Activated effector memory CD4-positive, alpha-beta T cell treated with anti-CD3 and anti-CD28 coated beads, Interleukin-2, amount 50 U/mL, for 16 hours (primary cell): ENCODE measurements around the gene PLXNA2.

Source experiments
- DNase-seq: peaks from one replicate; pipeline ENCODE4 v3.0.0-alpha.2; 2020

Gene PLXNA2

GRCh38 chr1:208084764-208085163 lies 159.4 kb downstream of the PLXNA2 start:
- DNase-seq = no peak

- no peak for DNase-seq
Observed at GRCh38 chr1:208084220-208084619, 160.0 kb downstream of the PLXNA2 start.

GRCh38 chr1:208083715-208084085 lies 160.5 kb downstream of the PLXNA2 start:
- no peak for DNase-seq

- no peak for DNase-seq
Observed at GRCh38 chr1:208083016-208083714, 161.0 kb downstream of the PLXNA2 start.

GRCh38 chr1:208081972-208082371 lies 162.2 kb downstream of the PLXNA2 start:
- DNase-seq = no peak

- no peak for DNase-seq
Observed at GRCh38 chr1:208080396-208081286, 163.5 kb downstream of the PLXNA2 start.

- no peak for DNase-seq
Observed at GRCh38 chr1:208079161-208079560, 165.0 kb downstream of the PLXNA2 start.

GRCh38 chr1:208078752-208079151 lies 165.4 kb downstream of the PLXNA2 start:
- no peak for DNase-seq

GRCh38 chr1:208077232-208078075 lies 166.7 kb downstream of the PLXNA2 start:
- DNase-seq = no peak

- no peak for DNase-seq
Observed at GRCh38 chr1:208074353-208074752, 169.8 kb downstream of the PLXNA2 start.

- no peak for DNase-seq
Observed at GRCh38 chr1:208071435-208072031, 172.7 kb downstream of the PLXNA2 start.

GRCh38 chr1:208069908-208070307 lies 174.3 kb downstream of the PLXNA2 start:
- DNase-seq = no peak

GRCh38 chr1:208069317-208069716 lies 174.9 kb downstream of the PLXNA2 start:
- no peak for DNase-seq

GRCh38 chr1:208068908-208069307 lies 175.3 kb downstream of the PLXNA2 start:
- no peak for DNase-seq

- DNase-seq = no peak
Observed at GRCh38 chr1:208068407-208068806, 175.8 kb downstream of the PLXNA2 start.

- DNase-seq = no peak
Observed at GRCh38 chr1:208066583-208066982, 177.6 kb downstream of the PLXNA2 start.

GRCh38 chr1:208065862-208066261 lies 178.3 kb downstream of the PLXNA2 start:
- DNase-seq = no peak

- DNase-seq = no peak
Observed at GRCh38 chr1:208061632-208062031, 182.6 kb downstream of the PLXNA2 start.

- no peak for DNase-seq
Observed at GRCh38 chr1:208061118-208061517, 183.1 kb downstream of the PLXNA2 start.

- no peak for DNase-seq
Observed at GRCh38 chr1:208060215-208060869, 183.8 kb downstream of the PLXNA2 start.

GRCh38 chr1:208059409-208060001 lies 184.7 kb downstream of the PLXNA2 start:
- no peak for DNase-seq

GRCh38 chr1:208058756-208059155 lies 185.4 kb downstream of the PLXNA2 start:
- DNase-seq = no peak
